ENCODE measurements around the gene COG4.

The COG4 gene

GRCh38 chr16:70430667-70431536 lies 92.5 kb downstream of the COG4 start:
- no peak for DNase-seq

Measured in activated CD4-positive, CD25-positive, alpha-beta regulatory T cell treated with anti-CD3 and anti-CD28 coated beads, Interleukin-2, amount 50 U/mL, for 72 hours (primary cell).